Stimulated activated CD4-positive, alpha-beta T cell treated with anti-CD3 and anti-CD28 coated beads, TNF-alpha, amount 100 ng/mL, for 4 hours (primary cell): ENCODE results near the gene MARCHF2.

Source experiments
- DNase-seq, 3 experiments: peaks; one replicate each; pipeline ENCODE4 v3.0.0-alpha.2; 2020; ENCODE audit warnings: low read depth in 3 of 3

MARCHF2 gene

DNA sequence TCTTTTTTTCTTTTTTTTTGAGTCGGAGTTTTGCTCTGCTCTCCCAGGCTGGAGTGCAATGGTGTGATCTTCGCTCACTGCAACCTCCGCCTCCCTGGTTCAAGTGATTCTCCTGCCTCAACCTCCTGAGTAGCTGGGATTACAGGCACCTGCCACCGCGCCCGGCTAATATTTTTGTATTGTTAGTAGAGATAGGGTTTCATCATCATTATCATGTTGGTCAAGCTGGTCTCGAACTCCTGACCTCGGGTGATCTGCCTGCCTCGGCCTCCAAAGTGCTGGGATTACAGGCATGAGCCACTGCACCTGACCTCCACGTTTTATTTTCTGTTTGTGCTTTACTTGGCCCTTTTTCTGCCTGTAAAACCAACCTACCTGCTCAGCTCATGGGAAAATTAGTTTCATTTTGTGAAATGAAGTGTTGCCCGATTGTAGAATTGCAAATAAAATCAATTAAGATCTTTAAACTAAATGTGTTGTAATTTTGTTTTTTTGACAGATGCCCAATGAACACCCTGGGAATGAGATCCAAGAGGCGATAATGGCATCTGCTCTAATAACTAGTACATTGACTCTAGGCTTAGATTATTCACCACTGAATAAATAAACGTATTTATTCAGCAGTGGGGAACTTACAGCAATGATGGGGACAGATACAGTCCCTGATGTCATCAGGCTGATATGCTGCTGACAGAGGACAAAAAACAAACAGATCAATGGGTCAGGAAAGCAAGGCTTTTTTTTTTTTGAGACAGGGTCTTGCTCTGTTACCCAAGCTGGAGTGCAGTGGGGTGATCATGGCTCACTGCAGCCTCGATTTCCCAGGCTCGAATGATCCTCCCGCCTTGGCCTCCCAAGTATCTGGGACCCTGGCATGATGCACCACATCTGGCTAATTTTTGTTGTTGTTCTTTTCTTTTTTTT is 25.2 kb upstream of the MARCHF2 start:
- no peak for DNase-seq

DNA sequence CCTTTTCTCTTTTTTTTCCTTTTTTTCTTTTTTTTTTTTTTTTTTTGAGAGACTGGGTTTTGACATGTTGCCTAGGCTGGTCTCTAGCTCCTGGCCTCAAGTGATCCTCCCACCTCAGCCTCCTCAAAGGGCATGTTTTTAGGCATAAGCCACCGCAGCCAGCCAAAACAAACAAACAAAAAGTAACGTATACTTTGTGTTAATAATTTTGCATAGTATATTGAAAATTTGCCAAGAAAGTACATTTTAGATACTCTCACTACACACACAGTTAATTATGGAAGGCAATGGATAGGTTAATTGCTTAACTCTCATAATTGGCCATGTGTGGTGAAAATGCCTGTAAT is 24.5 kb upstream of the MARCHF2 start:
- DNase-seq: no peak

DNA sequence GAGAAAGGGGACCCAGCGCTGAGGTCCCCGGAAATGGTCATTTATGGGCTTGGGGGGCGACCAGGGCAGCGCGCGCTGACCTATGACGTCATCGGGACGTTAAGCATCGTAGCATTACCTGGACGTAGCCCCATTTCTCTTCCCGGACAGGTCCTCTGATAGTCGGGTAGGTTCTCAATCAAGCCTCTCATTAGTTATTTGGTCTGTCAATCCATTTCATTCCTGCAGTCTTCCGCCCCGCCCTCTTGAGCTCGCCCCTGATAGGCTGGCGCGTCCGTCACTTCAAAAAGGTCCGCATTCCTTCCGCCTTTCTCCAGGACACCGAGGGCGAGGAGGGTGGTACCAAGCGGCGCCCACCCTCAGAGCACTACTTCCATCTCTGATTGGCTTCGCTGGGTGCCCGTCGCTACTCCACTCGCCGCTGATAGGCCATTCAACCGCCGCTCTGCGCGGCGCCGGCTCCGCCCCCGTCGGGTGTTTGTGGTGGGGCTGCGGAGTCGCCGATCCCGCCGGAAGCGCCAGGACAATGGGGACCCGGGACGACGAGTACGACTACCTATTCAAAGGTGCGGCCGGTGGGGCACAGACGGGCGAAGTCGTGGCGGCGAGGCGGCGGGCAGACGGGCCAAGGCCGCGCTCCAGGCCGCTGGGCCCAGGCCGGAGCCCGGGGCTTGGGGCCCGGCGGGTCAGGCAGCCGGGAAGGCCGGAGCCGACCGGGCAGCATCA is 23.1 kb upstream of the MARCHF2 start, which contains the start of gene RAB11B:
TSS of gene RAB11B (plus strand) at position 470 of the 726 bp plus-strand sequence. CDS start at position 527, 57 bp downstream.
- peak; percentile 88 to 97 (median 96) for DNase-seq

DNA sequence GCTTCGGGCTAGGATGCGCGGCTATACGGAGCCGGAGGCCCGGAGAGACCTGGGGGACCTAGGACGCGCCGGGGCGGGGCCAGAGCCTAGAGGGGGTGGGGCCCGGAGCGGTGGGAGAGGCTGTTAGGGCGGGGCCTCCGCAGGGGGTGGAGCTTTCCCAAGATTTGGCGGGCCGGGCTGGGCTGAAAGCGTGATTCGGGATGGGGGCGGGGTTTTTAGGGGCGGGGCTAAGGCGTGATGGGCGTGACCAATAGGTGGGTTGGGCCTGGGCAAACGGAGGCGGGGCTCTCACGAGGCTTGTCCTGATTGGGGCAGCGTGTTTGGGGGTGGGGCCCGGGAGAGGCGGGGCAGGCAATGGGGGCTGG is 22.5 kb upstream of the MARCHF2 start:
- DNase-seq: peak; percentile 87 to 89 (median 89)

DNA sequence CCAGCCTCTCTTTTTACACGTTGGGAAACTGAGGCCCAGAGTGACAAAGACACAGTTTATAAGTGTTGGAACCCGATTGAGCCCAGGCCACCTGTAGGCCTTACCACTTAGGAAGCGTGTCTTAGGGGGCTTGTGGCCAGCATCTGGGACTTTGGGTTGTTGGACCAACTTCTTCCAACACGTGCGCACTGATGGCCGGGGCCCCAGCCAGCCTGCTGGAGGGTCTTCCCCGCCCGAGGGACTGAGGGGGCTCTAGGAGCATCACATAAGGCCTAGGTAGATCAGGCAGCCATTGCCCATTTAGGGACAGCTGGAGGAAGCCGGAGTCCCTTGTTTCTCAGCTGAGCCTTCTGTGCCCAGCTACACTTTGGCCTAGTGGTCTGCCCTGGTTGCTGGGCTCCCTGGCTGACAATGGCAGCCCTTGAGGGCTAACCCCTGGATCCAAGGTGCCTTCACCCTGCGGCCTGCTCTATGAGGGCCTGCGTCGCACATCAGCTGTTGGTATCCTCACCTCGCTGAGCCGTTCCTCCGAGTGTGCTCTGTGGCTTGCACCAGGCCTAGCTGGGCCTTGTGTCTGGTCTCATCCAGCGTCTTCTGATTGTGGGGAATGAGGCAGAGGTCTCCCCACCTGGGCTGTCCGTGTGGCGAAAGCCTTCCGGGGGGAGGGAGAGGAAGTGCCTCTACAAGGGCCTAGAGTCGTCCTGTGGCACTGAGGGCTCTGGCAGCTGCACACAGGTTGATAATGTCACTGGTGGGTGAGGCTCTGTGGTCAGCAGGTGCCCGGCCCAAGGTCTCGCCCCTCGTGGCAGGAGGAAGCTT is 21.7 kb upstream of the MARCHF2 start:
- DNase-seq: no peak

DNA sequence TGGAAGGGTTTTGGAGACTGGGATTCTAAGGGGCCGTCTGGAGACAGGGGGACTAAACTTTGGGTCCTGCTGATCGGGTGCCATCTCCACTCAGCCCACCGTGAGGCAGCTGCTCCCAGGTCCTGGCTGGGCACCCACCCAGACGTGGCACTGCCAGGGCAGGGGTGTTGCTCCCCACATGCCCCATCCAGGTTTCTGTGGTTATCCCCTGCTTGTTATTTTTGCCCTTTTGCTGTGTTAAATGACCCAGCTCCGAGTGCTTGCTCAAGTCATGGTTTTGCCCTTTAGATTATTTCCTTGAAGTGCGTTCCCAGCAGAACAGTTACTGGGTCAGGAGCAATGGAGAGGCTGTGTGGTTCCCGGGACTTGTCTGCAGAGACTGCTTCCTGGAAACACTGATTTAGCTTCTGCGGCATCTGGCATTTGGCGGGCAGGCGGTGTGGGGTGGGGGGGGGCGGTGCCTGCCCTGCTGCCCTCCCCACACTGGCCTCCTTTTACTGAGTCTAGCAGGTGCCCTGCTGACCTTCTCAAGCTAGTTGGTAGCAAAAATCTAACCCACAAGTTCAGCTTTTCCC is 21.0 kb upstream of the MARCHF2 start:
- no peak for DNase-seq

DNA sequence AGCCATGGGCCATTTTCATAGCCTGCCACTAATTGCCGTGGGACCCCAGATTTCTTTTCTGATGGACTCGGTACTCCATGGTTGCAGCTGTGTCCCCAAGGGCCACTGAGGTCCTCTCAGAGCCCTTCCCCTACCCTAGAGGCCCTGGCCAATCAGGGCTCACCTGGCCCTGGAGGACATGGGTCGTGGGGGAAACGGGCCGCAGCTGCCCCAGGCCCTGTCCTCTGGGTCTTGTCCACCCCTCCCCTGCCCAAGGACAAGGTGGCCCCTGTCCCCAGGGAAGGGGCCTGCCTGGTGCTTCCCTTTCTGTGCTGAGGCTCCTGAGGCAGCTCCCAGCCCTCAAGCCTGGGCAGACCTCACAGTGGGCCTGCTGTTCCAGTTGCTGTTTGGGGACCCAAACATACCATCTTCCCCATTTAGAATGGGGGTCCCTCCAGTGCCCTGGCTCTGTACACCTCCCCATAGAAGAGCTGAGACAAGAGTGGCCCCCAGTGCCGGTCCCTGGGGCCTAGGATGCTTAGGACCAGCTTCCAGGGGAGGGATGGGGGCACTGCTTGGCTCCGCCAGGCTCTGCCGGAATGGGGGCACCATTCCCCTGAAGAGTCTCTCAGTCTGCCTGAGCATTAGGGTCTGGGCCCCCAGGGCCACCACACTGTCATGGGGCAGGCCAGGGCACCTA is 19.8 kb upstream of the MARCHF2 start:
- no peak for DNase-seq

DNA sequence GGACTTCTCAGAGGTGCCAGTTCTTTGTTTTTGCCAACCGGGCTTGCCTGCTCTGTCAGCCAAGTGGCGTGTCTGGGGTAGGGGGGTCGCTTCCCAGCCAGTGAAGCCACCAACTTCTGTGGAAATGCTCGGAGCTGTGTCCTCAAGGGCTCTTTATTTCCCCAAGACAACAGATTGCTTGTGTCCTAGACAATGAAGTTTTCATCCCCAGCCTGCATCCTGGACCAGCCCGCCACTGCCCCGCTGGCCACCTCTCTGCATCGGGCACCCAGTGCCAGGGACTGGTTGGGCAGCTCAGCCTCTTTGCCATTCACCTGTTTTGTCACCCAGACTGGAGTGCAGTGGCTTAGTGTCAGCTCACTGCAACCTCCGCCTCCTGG is 19.2 kb upstream of the MARCHF2 start:
- no peak for DNase-seq

DNA sequence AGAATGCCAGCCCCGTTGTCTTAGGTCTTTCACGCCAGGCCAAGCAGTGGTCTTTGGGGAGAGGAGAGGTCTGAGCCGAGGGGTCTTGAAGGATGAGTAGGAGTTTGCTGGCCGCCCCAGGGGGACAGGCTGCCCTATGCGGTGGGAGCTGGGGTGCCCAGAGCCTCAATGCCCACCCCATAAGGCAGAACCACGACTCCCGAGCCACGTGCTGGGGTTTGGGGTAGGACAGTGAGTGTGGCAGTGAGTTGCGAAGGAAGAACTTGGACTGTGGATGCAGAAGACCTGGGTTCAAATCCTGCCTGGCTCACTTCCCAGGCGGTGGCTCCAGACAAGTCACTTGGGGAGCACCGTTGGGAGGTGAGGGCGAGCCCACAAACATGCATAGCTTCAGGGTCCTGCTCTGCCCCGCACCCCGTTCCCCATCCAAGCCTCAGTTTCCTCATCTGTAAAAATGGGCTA is 17.5 kb upstream of the MARCHF2 start:
- DNase-seq: no peak

DNA sequence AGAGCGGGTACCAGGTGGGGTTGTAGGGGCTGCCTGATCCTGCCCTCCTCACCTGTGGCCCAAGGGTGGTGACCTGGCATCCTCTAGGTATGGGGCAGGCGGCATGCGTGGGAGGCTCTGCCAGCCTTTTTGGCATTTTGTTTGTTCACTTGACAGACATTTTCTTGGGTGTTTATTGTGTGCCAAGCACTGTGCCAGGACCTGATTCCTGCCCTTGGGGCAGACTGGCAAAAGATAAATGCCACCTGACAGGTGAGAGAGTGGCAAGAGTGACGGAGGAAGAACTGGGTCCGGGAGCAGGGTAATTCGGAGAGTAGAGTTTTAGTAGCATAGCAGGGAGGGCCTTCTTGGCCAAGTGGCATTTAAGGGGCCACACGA is 16.9 kb upstream of the MARCHF2 start:
- DNase-seq: no peak

DNA sequence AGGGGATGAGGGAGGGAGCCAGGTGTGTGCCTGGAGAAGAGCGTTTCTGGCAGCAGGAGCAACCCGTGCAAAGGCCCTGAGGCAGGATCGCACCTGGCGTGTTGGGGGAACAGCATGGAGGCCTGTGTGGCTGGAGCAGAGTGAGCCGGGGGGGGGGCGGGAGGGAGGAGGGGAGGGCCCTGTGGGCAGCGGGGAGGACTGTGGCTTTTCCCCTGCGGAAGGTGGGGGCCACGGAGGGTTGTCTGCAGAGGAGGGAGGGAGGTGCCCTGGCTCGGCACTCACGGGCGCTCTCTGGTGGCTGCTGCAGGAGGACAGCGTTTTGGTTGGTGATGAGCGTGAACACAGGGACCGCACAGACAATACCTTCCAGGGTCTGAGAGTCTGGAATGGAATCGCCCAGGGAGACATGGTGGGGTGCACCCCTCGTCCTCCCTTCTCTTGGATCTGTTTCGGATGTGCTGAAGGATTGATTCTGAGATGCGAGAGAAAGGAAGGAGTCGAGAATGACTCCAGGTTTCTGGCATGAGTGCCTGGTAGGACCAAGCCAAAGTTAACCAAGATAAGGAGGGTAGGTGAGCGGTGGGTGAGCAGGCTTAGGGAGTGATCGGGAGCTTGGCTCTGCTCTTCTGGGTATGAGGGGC is 16.4 kb upstream of the MARCHF2 start:
- peak; percentile 41 to 57 (median 43) for DNase-seq

DNA sequence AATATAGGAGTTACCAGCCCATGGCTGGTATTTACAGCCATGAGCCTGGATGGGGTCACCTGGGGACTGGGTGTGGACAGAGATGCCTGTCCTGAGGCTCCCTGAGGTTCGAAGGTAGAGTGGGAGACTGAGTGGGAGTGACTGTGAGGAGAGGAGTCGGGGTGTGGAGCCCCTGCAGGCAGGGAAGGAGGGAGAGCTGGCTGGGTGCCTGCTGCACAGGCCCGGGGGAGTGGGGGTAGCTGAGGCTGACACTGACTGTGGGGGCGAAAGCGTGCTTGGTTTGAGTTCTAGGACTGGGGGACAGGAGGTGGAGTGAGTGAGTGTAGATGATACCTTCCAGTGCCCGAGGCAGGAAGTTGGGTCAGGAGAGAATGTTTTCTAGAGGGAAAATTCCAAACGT is 15.8 kb upstream of the MARCHF2 start:
- no peak for DNase-seq

DNA sequence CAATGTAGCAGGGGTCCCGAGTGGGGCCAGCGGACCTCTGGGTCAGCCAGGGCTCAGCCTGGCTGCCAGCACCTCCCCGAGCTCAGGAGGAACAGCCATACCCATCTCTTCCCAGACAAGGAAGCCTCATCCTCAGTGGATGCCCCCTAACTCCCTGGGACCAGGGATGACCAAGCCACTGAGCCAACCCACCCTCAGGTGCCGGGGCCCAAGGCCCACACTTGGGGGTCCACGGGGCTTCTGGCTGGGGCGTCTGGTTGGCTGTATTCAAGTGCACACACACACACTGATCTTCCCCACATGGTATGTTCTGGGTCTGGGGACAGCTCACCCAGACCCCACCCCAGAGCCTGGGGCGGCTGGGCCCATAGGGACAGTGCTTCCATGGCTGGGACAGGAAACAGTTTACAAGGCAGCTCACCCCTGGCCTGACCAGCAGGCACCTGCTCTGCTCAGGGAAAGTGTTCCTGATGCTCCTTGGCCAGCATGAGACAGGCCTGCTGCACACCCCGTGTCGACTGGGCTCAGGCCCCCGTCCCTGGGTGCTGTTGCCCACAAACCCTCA is 15.3 kb upstream of the MARCHF2 start:
- DNase-seq: no peak

DNA sequence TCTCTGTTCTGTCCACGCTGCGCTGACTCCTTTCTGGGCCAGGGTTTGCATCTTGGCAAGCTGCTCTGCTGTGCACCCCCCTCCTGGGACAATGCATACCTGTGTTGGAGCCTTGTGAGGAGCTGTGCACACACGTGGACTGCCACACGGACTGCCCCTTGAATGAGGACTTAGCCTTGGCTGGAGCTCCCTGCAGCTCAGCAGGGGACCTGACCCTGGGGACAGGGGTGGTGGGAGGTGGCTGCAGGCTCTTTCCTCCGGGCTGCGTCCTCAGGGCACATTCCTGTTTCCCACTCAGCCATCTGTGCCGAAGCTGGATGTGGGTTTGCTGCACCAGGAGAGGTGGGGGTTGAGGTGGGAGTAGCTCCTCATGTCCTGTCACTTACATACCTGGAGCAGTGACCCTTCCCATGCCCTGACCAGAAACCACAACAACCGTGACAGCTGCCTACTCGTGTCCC is 14.8 kb upstream of the MARCHF2 start:
- no peak for DNase-seq

DNA sequence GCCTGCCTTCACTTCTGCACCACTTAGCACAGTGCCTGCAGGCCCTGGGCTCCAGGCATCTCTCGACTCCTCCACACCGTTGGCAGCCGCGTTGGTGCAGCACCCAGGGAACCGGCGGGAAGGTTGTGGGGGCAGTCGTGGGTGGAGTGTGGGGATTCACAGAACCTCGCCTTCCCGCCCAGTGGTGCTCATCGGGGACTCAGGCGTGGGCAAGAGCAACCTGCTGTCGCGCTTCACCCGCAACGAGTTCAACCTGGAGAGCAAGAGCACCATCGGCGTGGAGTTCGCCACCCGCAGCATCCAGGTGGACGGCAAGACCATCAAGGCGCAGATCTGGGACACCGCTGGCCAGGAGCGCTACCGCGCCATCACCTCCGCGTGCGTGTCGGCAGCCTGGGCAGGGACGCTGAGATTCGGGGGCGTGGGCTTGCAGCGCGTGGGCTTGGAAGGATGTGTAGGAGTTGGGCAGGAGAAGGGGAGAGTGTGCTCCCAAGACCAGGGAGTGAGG is 13.4 kb upstream of the MARCHF2 start:
- no peak for DNase-seq

DNA sequence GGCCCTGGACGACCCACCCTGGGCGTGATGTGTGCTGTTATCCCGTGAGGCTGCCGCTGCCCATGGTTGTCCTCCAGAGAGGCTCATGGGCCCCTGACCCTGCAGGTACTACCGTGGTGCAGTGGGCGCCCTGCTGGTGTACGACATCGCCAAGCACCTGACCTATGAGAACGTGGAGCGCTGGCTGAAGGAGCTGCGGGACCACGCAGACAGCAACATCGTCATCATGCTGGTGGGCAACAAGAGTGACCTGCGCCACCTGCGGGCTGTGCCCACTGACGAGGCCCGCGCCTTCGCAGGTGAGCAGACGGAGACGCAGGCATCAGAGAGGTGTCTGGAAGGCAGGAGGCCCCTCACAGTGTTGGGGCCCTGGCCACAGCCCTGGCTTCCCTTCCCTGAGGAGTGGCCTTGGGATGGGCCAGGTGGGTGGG is 11.1 kb upstream of the MARCHF2 start:
- no peak for DNase-seq

DNA sequence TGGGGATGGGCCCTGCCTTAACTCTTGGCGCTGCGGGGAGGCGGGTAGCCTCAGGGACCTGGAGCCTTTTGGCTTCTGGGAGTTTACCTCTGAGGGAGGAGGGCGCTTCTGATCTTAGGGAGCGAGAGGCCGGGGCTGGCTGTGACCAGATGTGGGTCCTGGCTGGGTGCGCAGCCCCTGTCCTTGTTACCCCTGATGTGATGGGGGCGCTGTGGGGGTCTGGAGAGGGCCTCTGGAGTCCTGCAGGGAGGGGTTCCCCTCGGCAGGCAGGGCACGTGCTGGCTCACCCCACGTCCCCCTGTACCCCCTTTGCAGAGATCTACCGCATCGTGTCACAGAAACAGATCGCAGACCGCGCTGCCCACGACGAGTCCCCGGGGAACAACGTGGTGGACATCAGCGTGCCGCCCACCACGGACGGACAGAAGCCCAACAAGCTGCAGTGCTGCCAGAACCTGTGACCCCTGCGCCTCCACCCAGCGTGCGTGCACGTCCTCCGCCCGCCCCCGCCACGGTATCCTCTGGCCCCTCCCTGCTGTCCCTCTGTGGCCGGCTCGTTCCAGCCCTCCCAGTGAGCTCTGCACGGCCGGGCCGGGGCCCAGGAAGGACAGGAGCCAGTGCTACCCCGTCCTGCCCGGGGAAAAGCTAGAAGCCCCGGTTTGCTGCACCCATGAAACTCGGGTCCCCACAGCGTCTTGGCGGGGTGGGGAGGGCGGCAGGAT is 9.8 kb upstream of the MARCHF2 start:
- DNase-seq: no peak

DNA sequence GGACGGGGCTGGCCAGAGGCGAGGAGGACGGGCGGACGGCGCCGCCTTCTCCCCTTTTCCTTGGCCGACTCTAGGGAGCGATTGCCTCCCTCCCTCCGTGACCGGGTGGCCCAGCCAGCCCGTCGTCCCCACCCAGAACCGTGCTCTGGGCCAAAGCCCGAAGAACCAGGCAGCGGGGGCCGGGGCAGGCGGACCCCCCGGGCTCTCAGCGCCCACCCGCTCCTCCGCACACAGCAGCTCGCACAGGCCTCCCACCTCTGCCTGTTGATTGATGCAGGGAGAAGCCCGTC is 9.3 kb upstream of the MARCHF2 start:
- no peak for DNase-seq

DNA sequence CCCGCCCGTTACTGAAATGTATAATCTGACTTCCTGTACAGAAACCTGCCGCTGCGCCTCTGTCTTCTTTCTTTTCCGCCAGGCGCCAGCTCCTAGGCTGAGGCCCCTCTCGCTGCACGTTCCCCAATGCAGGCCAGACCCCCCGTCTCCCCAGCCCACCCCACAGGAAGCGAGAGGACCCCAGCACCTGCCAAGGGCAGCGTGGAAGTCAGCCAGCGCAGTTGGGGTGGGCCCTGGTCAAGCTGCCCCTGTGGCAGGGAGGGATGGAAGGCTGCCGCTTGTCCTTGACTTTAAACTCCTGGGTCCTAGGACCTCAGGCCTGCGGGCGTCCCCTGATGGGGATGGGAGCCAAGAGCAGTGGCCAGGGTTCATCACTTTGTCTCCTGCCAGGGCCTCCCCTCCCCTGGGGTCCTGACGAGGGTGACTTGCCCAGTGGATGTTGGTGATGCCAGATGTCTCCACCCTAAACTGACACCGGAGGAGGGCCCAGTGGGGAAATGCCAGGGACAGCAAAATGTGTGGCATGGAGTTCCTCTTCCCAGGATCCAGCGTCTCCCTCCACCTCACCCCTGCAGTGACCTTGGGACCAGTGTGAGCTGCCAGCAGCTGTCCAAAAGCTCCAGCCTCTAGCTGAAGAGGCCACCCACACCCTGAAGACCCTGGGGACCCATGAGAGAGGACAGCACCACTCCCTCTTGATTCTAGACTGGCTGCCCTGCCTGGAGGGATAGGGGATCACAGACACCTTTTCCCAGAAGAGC is 8.5 kb upstream of the MARCHF2 start:
- no peak for DNase-seq
